CD4-positive, alpha-beta T cell treated with Interleukin-4 for 1 hour (primary cell): ENCODE measurements around the gene ATG7.
"Not testable (repeated sequence)": the region's sequence is repeated elsewhere in the genome, so short reads cannot be mapped to it uniquely, and the experiment has no call there.

Experiments used
- DNase-seq, 2 donors: peaks; one replicate each; pipeline ENCODE4 v3.0.0-alpha.2; 2020 to 2022

Gene ATG7

GRCh38 chr3:11477407-11477911 lies 205.3 kb downstream of the ATG7 start:
- DNase-seq, result no peak

GRCh38 chr3:11478167-11478566 lies 206.0 kb downstream of the ATG7 start:
- no peak for DNase-seq

GRCh38 chr3:11479221-11479620 lies 207.0 kb downstream of the ATG7 start:
- DNase-seq, result no peak

GRCh38 chr3:11480663-11481298 lies 208.6 kb downstream of the ATG7 start:
- DNase-seq, result no peak

GRCh38 chr3:11481556-11481955 lies 209.4 kb downstream of the ATG7 start:
- no peak for DNase-seq

- DNase-seq, result no peak
These were observed 209.8 kb downstream of the ATG7 start for GRCh38 chr3:11482021-11482420.

- not testable (repeated sequence) for DNase-seq
These were observed 216.2 kb downstream of the ATG7 start for GRCh38 chr3:11488356-11488755.

GRCh38 chr3:11494131-11494916 lies 222.1 kb downstream of the ATG7 start:
- no peak for DNase-seq

- no peak for DNase-seq
These were observed 223.9 kb downstream of the ATG7 start for GRCh38 chr3:11495948-11496557.

- DNase-seq, result no peak
These were observed 226.0 kb downstream of the ATG7 start for GRCh38 chr3:11498177-11498576.

- DNase-seq, result no peak
These were observed 226.4 kb downstream of the ATG7 start for GRCh38 chr3:11498646-11499045.

- DNase-seq, result no peak
These were observed 226.9 kb downstream of the ATG7 start for GRCh38 chr3:11499144-11499543.

GRCh38 chr3:11502413-11502812 lies 230.2 kb downstream of the ATG7 start:
- not testable (repeated sequence) for DNase-seq

- DNase-seq, result no peak
These were observed 235.5 kb downstream of the ATG7 start for GRCh38 chr3:11507719-11508118.

- DNase-seq, result no peak
These were observed 236.4 kb downstream of the ATG7 start for GRCh38 chr3:11508346-11509172.

GRCh38 chr3:11509173-11510000 lies 237.2 kb downstream of the ATG7 start:
- no peak for DNase-seq

GRCh38 chr3:11510001-11510340 lies 237.8 kb downstream of the ATG7 start:
- DNase-seq, result no peak

GRCh38 chr3:11510356-11510755 lies 238.2 kb downstream of the ATG7 start:
- DNase-seq, result no peak

- DNase-seq, result not testable (repeated sequence)
These were observed 239.4 kb downstream of the ATG7 start for GRCh38 chr3:11511606-11512005.

GRCh38 chr3:11513125-11513816 lies 241.1 kb downstream of the ATG7 start:
- not testable (repeated sequence) for DNase-seq

- DNase-seq, result no peak
These were observed 241.6 kb downstream of the ATG7 start for GRCh38 chr3:11513817-11514135.
